Pons (tissue), 1 donor: ENCODE measurements around the gene IQCE.
"Not testable (repeated sequence)": the region's sequence is repeated elsewhere in the genome, so short reads cannot be mapped to it uniquely, and the experiment has no call there.

Experiments
- DNase-seq: peaks from one replicate; pipeline ENCODE4 v3.0.0-alpha.2; 2016; ENCODE audit warnings: low spot score

The IQCE gene

DNA sequence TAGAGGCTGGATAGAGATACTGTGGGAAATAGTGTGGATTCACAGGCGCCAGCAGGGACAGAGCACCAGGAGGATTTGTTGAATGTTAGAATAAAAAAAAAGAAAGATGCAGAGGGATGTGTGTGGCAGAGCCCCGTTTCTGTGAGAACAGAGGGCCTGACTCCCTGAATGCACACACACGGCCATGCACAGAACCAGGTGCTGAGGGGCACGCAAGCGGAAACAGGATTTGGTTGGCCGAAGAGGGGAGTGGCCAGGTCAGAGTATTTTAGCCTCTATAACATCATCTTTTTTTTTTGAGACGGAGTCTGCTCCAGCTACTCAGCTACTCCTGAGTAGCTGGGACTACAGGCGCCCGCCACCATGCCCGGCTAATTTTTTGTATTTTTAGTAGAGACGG is 21.9 kb downstream of the IQCE start:
- DNase-seq, result no peak

DNA sequence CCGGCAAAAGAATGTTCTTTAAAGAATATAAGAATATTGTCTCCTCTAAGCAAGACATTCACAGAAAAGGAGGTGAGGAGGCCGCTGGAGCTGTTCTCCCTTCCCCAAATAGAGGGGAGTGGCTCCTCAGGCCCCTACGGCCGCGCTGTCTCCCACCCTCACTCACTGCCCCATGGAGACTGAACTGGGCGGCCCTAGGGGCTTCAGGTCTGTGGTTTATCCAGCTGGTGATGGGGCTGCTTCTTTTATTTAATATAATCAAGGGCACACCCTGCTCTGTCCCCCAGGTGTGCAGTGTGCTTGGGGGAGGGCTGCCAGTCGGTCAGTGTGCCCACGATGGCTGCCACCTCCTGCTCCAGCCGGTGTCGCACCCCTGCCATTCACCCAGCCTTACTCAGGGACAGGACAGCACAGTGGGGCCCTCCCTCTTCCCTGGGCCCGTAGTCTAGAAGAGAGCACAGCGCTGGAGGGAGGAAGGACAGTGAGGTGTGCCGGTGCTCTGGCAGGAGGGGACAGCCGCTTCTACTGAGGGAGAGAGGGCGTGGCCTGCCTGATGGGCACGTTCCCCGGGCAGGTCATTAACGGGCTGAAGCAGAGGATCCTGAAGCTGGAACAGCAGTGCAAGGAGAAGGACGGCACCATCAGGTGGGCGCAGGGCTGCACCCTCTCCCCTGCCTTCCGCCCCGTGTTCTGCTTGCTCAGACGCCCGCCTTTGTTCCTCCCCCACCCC is 23.4 kb downstream of the IQCE start:
- no peak for DNase-seq

DNA sequence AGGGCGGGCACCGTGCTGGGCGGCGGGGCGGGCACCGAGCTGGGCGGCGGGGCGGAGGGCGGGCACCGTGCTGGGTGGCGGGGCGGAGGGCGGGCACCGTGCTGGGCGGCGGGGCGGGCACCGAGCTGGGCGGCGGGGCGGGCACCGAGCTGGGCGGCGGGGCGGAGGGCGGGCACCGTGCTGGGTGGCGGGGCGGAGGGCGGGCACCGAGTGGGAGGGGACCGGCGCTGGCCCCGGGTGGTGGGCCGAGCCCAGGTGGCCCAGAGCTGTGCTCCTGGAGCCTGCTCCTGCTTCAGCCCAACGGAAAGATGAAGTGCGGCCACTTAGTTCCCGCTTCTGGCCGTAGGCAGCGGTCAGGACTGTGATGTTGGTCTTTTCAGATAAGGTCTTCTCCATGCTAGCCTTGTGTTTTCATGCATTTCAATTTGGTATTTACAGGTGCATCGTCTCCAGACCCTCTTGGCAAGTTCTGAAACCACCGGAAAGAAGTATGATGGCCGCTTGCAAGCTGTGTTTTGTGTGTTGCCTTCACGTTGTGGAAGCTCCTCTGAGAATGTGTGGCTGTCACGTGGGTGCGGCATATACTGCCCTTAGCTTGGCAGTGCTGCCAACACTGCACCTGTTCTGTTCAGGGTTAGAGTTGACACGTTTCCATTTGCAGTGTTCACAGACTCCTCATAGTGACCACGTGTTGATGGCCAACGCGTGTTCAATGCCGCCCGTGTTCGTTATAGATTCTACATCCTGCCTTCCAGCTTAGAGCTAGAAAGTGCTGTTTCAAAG is 25.2 kb downstream of the IQCE start:
- no peak for DNase-seq

DNA sequence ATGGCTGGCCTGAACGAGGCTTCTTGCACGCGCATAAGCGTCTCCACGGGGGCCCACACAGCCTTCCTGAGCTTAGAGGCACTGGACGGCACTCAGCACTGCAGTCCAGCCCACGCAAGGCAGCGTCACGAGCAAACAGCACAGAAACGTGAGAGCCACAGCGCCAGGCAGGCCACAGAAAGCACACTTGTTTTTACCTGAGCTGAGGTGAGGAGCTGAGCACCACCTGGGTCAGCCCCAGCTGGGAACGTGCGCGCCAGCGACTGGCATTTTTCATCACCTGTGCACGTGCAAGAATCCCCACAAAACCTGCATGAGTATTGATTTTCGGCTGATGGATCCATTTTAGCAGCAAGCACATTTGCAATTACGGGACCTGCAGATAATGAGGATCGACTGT is 26.7 kb downstream of the IQCE start:
- no peak for DNase-seq

DNA sequence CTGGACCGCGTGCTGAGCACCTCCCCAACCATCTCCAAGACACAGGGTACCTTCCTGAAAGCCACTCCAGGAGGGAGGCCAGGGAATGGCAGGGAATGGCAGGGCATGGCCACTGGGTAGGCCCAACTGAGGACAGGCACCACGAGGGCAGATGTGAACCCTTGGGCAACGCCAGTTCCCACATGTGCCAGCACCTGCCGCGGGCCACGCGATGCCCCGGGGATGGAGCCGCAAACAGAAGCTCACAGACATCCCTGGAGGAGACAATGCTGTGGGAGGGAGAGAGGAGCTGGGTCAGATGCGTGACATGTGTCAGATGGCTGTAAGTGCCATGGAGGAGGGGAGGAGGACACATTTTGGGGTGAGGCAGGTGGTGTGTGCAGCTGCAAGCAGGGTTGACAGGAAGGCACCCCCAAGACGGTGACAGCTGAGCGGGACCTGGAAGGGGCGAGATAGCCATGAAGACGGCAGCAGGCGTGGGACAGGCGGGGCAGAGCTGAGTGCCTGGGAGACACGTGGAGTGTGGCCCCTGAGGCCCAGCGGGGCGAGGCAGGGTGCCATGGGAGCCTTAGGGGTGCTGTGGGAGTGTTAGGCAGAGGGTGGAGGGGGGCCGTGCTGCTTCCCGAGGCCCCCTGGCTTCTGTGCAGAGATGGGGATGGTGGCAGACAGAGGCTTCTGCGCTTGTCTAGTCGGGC is 27.7 kb downstream of the IQCE start:
- DNase-seq, result no peak

DNA sequence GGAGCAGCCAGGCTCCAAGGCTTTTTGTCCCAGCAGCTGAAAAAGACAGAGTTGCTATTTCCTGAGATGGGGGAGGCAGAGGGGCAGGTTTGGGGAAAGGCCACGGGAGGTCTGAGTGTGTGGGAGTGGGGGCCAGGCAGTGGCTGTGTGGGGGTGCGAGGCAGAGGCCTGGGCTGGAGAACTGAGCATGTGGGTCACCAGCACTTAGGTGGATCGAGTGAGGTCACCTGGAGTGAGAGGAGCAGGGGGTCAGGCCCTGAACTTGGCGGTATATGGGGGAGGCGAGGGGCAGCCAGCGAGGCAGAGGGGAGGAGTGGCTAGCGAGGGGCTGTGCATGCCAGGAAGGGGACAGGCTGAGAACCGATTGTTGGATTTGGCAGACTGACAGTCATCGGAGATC is 28.4 kb downstream of the IQCE start:
- DNase-seq, result no peak

DNA sequence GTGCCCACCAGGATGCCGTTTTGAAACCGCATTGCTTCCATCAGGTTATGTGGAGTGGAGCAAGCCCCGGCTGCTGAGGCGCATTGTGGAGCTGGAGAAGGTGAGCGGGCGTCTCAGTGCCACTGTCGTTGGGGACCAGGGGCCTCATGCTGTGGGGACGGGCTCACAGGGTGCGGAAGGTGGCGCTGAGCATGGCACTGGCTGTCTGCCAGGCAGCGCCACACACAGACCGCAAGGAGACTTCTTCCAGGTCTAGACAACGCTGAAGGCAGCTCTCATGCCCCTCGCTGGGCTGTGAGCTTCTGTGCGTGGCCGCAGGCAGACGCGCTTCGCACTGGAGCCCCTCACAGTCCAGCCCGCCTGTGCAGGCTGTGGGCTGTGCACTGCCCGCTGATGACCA is 29.0 kb downstream of the IQCE start:
- no peak for DNase-seq

DNA sequence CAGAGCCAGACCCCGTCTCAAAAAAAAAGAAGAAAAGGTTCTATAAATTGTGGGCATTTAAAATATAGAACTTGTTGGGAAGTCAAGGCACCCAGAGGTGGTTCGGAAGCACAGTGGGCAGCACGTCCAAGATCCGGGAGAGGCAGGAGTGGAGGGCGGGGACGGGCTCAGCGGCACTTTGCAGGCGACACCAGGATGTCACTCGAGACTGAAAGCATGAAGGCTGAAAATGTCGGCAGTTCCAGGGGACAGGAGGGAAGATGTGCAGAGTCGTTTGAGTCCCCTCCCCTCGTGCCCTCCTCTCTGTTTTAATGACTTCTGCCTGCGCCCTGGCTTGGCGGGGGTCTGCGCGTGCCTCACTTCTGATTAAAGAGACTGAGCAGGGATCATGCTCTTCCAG is 30.6 kb downstream of the IQCE start:
- no peak for DNase-seq

DNA sequence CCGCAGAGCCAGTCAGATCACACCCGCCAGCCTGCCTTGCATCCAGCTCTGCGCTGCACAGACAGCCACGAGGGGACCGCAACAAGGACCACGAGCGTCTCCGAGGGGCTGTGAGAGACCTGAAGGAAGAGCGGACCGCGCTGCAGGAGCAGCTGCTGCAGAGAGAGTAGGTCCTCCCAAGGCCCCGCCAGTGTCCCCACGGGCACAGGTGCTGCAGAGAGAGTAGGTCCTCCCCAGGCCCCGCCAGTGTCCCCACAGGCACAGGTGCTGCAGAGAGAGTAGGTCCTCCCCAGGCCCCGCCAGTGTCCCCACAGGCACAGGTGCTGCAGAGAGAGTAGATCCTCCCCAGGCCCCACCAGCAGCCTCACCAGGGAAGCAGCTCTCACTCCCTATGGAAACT is 31.2 kb downstream of the IQCE start:
- not testable (repeated sequence) for DNase-seq

DNA sequence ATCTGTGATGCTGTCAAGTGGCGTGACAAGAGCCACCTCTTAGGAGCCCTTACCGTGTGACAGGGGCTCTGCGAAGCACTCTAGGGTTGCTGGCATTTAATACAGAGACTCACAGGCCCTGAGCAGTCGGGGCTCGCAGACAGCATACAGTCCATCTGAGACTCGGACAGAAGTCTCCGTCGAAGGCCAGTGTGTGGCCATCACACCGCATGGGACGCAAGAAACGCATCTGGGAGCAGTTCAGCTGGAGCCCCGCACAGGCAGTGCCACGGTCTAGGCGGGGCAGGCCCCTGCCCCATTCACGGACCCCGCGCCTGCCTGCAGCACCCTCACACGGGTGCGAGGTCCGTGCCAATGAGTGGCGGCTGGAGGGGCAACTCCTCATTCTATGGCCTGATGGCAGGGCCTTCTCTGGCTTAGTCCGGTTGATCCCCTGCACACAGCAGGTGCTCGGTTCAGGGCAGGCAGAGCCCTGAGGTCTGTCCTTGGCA is 33.6 kb downstream of the IQCE start:
- no peak for DNase-seq

DNA sequence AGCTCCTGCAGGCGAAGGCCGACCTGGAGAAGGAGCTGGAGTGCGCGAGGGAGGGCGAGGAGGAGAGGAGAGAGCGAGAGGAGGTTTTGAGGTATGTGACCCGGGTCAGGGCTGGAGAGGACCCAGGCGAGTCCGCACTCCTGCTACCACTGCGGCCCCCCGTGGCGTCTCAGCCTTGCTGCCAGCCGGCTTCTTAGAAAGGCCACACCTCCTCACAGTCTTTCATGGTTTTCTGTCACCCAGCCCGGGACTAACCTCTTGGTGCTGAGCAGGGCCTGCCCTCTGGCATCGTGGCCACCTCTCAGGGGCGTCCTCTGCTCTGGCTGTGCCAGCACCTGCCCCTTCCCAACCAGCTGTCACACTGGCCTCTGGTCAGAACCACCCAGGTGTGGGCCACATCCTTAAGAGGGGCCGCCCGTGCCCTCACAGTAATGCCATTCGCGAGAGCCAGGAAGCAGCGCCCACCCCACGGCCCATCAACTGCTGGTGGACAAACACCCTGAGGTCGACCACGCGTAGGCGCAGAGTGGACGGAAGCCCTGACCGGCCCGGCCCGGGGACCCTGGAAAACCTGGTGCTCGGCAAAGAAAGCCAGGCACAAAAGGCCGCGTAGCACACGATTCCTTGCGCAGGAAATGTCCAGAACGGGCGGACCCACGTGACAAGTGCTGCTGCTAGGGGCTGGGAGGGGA is 34.4 kb downstream of the IQCE start:
- no peak for DNase-seq

DNA sequence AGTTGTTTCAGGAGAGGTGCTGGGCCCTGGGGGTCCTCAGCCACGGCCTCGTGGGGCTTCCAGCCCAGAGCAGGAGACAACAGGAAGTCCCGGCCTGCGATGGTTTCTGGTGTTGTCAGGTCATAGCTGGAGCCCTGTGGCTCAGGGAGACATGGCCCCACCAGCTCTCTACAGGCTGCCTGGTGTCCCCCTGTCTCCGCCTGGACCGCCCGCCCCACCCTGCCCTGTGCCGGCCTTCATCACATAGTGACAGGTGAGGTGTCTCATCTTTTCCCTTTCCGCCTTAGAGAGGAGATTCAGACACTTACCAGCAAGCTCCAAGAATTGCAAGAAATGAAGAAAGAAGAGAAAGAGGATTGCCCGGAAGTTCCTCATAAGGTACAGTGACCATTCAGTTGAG is 35.8 kb downstream of the IQCE start:
- DNase-seq, result no peak

DNA sequence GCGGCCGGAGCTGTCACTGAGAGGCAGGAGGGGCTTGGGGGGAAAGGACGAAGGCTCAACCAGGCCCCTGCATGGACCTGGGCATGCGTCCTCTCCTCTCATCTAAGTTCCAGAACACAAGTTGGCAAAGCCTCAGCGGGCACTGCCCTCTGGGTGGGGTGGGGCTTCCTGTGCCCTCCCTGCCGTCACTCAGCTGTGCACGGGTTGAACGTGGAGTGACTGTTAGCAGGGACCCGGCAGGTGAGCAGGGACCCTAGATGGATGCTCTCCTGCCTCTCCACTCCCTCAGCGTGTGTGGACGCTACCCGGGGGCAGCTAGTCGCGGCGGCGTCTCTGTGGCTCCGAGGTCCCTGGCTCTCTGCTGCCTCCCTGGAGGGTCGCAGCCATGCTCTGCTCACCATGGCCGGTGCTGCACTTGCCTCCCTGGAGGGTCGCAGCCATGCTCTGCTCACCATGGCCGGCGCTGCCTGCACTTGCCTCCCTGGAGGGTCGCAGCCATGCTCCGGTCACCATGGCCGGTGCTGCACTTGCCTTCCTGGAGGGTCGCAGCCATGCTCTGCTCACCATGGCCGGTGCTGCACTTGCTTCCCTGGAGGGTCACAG is 36.6 kb downstream of the IQCE start:
- DNase-seq, result no peak

DNA sequence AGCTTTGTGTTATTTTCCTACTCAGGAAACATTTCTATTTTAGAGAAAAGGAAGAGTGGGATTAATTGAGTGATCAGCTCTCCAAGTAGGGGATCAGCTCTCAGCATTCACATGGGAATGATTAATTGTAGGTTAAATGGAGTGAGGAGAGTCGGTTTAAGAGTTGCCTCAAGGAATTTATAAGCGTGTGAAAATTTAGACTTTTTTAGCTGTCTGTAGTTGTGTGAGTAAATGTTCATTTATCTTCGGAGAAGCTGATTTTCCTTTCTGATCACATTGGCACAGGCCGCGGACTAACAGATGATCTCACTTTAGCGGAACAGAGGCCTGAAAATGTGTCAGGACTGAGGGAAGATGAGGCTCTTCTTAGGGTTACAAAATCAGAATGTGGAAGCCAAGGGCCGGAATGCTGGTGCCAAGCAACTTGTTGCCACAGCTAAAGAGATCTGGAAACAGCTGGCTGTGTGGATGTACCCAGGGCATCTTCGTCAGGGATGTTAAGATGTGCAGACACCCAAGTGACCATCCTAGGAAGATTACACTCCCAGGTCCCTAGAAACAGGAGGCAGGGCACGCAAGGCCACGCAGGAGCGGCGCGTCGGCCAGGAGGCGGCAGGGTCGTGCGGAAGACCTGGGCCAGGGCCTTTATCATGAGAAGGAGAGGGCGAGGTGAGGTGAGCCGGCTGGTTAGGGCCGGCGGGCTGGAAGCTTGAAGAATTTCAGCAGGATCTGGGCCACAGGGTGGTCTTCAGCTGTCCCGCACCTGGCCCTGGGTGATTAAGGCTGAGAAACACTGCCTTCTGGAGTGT is 37.9 kb downstream of the IQCE start:
- DNase-seq, result no peak

DNA sequence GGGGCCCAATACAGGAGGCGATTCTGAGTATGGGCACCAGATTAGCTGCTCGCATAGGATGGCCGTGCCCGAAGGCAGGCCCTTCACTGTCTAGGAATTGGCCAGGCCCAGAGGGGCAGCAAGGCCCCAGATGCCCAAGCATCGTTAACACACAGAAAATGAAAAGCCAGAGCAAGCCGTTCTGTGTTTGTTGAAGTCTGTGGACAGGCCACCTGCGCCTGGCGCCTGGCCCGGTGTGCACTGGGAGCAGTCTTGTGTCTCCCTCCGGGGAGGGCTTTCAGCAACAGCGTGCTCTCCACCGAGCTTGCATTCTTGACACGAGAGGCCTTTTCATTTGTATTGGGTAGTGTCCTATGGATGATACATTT is 38.5 kb downstream of the IQCE start:
- no peak for DNase-seq

DNA sequence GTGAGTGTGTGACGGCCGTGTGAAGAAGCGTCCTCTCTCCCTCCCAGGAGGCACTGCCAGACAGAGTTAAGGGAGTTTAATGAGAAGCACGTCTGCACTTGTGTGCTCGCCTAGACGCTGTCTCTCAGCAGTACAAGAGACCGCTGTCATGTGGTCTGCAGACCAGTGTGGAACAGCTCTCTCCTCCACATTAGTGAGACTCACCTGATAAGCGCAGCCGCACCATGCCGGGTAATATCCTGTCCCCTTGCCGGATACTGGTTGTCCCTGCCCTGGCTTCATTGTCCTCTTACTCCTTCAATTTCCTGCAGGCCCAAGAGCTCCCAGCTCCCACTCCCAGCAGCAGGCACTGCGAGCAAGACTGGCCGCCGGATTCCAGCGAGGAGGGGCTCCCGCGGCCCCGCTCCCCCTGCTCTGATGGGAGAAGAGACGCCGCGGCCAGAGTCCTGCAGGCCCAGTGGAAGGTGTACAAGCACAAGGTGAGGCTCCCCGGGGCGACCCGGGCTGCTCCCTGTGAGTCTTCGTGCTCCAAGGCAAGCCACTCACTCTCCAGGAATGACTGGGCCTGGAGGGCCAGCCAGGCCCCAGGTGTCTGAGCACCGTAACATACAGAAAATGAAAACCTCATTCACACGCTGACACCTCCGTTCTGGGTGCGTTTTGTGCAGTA is 39.5 kb downstream of the IQCE start:
- DNase-seq, result no peak

DNA sequence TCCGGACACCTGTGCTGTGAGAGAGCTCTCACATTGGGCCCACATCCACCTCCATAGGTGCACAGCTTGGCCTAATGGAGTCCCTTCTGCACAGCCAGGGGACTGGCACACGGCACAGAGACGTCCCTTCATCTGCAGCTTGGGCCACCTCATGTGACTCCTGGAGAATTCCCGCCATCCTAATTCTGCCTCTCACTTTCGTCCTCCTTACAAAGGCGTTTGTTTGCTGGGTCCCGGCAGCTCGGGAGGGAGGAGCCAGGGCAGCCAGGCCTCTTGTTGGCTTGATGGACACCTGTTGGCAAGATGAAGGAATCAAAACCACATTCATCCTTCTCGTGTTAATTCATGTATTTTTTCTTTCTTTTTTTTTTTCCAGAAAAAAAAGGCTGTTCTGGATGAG is 42.3 kb downstream of the IQCE start:
- DNase-seq, result no peak

DNA sequence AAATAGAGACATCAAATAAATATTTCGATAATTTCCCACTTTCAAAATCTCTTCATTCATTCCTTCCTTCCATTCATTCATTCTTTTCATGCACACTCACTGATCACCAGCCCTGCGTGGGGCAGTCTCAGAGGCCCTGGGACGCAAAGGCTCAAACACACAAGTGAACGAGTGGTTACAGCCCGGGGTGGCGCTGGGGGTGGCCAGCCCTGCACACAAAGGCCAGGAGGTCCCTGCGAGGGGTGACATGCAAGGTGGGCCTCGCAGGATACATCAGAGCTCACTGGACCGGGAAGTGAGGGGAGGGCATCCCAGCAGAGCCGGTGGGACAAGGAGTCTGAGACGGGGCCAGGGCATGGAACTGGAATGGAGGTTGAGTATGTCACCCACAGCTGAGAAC is 43.1 kb downstream of the IQCE start:
- no peak for DNase-seq

DNA sequence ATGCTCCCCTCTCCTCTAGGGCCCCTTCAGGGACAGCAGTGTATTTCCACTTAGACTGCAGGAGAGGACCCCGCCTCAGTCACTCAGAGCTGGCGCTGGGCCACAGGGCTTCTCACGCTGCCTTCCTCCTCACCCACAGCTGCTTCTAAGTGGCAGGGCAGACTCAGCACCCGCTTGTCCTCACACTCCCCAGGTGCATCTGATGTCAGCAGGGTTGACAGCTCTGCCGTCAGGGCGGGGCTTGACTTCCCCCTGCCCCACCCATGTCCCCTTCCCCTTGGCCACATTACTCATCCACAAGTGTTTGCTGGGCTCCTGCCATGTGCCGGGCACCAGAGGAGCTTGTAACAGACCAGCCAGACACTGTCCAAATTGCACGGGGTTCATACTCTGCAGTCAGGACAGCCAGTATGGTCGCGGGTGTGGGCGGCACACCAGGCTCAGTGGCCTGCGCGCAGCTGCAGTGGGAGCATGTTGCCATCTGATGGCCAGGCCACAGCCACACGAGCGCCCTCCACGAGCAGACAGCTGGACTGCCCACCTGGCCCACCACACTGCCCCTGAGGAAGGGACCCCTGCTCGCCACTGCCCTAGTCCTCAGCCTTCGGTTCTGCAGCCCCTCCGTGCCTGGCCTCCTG is 43.7 kb downstream of the IQCE start:
- no peak for DNase-seq
